ENCODE data around the gene ACBD6.

ACBD6 gene

DNA sequence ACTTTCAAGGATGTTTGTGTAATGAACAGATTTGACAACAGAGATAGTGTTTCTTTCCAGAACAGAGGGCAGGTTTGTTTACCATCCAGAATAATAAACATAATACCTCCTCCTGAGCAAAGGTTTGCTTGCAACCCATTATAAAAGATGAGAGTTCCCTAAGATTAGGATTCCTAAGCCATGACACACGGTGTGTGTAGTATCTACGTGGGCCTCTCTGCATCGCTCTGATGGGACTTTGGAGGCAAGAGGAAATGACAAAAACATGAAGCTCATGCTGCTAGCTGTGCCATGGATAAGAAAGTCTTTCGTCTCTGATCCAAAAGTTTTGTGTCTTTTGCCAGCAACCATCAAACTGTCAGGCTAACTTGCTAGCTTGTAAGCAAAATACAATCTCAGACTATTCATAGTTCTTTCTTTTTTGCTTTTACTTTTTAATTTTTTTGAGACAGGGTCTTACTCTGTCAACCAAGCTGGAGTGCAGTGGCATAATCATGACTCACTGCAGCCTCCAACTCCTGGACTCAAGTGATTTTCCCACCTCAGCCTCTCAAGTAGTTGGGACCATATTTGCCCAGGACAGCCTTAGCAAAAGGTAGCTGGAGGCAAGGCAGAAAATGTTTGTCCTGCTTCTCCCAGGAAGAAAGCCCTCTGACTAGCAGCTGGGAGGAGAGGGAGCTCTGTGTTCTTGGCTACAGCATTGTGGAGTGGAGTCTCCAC is 191.2 kb downstream of the ACBD6 start:
- no peak for DNase-seq (ENCODE audit: insufficient read length, low spot score)
- no peak for FAIRE-seq

- no peak for DNase-seq (ENCODE audit: insufficient read length, low spot score)
- FAIRE-seq: no peak
Measured at GRCh38 chr1:180310095-180310494, 192.3 kb downstream of the ACBD6 start.

DNA sequence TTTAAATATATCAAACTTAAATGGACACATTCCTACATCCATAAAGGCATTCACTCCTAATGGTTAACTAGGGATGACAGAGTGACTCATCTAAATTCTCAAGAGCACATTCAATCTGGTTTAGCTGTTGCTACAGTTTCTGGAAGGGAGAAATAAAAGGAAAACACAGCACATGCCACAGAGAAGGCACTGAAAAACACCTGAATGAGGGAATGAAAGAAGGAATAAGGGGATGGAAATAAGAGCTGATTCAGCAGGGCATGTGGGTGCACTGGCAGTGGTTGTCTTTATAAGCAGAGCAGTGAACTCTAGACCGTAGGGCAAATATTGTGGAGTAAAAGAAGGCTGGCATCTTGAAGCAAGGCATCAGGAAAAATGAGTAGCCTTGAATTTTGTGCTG is 193.0 kb downstream of the ACBD6 start:
- FAIRE-seq (no peak), DNase-seq (ENCODE audit: insufficient read length, low spot score) (peak; percentile 29)

GRCh38 chr1:180301135-180301742 is 201.1 kb downstream of the ACBD6 start:
- DNase-seq (ENCODE audit: insufficient read length, low spot score) (no peak), FAIRE-seq (no peak)

DNA sequence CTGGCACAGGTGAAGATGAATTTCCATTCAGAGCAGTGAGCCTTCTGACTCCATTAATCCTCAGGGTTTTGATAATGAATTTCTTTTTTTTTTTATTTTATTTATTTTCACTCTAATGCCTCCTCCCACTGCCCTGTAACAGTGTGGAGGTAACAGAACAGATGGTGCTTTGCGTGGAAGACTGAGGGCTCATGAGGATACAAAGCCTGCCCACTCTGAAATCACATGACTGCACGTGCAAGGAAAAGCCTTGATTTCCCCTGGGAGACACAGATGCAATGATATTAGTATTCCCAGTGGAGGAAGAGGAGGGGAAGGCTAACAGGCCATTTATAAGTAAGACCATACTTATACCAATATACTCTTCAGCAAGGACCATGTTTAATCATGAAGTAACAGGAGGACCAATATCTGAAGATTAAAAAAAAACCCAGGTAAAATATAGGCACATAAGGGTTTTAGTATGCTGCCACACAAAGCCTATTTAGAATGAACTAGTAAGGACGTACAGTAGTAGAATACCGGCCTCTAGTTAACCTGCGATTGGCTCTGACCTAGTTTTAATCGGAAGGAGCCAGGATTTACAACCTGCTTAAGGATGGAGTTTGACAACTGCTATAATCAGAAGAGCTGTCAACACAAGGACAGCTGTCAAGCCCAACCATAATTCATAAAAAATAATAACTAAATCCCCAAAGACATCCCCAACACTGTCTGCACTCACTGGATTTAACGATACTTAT is 202.7 kb downstream of the ACBD6 start:
- FAIRE-seq (no peak), DNase-seq (ENCODE audit: insufficient read length, low spot score) (no peak)

- DNase-seq (ENCODE audit: insufficient read length, low spot score) (no peak), FAIRE-seq (no peak)
Measured at GRCh38 chr1:180295999-180296398, 206.4 kb downstream of the ACBD6 start.

DNA sequence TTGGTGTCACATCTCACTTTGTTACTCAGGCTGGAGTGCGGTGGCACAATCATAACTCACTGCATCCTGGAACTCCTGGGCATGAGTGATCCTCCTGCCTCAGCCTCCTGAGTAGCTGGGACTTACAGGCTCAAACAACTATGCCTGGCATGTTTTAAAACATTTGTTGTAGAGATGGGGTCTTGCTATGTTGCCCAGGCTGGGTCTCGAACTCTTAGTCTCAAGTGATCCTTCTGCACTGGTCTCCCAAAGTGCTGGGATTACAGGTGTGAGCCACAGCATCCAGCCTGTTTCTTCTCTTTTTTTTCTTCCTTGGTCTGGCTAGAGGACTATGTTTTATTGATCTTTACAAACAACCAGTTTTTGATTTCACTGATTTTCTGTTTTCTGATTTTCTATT is 207.7 kb downstream of the ACBD6 start:
- DNase-seq (ENCODE audit: insufficient read length, low spot score) (no peak), FAIRE-seq (no peak)

- no peak for FAIRE-seq
- DNase-seq (ENCODE audit: insufficient read length, low spot score): no peak
Measured at GRCh38 chr1:180291004-180291403, 211.4 kb downstream of the ACBD6 start.

DNA sequence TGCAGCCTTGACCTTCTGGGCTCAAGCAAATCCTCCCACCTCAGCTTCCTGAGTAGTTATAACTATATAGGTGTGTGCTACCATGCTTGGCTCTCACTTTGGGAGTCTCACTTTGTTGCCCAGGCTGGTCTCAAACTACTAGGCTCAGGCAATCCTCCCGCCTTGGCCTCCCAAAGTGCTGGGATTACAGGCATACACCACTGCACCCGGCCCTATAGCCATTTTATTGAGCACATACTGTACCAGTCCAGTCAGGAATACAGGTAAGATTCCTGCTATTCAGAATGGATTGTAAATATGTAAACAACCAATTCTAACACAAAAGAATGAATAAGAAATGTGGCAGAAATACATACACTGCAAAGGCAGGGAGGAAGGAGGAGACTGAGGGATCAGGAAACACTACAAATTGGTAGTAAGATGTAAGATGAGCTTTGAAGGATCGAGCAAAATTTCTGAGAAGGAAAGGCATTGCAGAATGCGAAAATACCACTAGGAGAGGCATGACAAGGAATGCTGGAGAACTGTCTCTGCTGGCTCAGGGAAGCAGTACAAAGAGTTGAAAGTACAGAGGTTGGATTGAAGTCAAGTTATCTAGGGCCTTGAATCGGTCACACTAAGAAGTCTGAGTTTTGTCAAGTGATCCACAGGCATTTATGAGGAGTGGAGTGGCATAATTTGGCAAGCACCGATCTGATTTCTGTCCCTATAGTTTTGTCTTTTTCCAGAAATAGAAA is 211.9 kb downstream of the ACBD6 start:
- DNase-seq (ENCODE audit: insufficient read length, low spot score): no peak
- FAIRE-seq: no peak

DNA sequence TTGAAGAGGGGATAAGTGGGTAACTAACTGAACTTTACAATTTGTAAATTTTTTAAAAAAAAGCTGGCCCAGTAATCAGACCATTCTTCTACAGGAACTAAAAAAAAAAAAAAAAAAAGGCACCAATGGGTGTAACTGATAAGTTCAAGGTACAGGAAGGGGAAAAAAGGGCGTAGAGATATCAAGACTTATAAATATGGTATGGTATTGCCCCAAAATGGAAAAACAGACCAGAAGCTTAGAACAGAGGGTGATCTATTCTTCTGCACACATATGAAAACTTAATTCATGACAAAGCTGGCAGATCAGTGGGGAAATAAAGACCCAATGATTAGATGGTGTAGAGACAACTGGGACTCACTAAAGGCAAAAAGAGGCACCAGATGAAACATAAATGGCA is 213.4 kb downstream of the ACBD6 start:
- no peak for FAIRE-seq
- no peak for DNase-seq (ENCODE audit: insufficient read length, low spot score)

DNA sequence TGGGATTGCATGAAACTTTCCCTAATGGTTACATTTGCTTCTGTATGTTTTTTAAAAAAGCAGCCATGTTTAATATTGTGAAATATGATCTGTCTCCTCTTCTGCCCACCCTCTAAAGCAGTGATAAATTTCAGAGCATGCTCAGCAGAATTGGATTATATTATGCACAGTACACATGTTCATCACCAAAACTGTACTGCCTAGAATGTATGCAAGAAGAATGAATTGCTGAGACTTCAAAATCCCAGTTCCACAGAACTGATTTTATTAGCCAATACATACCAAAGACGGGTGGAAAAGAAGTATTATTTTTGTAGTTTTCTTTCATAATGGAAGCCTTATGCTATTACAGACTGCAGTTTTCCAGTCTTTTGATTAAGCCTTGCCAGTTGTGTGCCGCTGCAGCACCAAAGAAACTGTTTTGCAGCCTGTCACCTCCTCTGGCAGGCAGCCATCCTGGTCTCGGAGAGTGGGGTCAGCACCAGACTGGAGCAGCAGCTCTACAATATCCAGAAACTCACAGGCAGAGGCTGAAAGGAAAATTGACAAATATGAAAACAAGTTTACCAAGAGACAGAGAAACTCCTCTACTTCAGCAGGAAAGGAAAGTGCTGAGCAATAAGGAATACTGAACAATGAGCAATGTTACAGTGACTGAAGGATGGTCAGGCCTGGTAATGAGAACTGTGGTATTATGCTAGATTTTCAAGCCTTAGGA is 214.2 kb downstream of the ACBD6 start:
- FAIRE-seq (no peak), DNase-seq (ENCODE audit: insufficient read length, low spot score) (no peak)

DNA sequence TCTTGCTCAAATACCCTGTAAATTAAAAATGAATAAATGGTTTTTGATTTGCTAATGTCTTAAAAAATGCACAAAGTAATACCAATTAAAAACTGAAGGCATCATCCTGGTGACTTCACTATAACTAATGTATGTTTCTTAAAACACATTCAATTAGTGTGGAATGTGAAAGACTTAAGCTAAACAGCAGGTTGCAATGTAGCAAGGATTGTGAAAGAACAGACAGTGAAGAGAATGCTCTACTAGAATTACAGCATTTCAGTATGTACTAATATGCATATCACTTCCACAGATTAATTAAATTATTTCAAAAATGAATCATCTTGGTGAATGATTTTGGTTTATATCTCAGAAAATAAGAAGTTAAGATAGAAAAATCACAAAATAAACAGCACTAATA is 216.0 kb downstream of the ACBD6 start:
- DNase-seq (ENCODE audit: insufficient read length, low spot score): no peak
- FAIRE-seq: no peak

DNA sequence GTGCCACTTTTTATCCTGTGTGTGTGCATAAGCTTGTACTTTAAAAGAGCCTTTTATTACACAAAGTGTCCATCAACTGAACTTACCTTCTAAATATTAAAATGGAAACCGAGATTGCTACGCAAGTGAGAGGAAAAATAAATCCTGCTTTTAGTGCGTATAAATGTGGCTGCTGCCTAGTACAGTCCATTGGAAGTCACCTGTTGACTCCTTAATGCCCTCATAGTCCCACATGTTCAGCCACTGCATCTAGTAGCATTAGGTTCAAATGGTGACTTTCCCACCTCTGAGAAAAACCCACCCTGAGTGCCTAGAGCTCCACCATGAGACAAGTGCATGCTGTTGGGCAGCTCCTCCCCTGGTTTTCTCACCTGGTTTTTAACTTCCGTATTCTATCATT is 219.3 kb downstream of the ACBD6 start:
- no peak for DNase-seq (ENCODE audit: insufficient read length, low spot score)
- no peak for FAIRE-seq

- FAIRE-seq (no peak), DNase-seq (ENCODE audit: insufficient read length, low spot score) (no peak)
Measured at GRCh38 chr1:180282401-180283044, 219.9 kb downstream of the ACBD6 start.

DNA sequence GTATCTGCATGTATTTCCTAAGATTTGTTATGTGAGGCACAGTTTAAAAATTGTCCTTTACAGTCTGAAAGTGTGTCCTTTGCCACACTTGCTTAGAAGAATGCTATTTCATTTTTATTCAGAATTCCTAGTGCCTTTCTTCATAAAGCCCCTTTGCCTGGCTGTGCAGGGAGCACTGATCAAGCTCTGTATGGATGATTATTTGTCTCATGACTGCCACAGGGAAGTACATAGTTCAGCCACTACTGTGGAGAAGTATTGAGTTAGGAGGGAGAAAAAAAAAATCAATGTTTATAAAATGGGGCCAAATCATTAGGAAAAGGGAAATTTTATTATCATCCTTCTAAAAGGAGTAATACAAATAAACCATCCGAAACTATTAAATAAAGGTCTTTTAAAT is 220.9 kb downstream of the ACBD6 start:
- DNase-seq (ENCODE audit: insufficient read length, low spot score) (no peak), FAIRE-seq (no peak)

- DNase-seq (ENCODE audit: insufficient read length, low spot score): no peak
- no peak for FAIRE-seq
Measured at GRCh38 chr1:180280617-180281016, 221.8 kb downstream of the ACBD6 start.

- DNase-seq (ENCODE audit: insufficient read length, low spot score): no peak
- no peak for FAIRE-seq
Measured at GRCh38 chr1:180279651-180280050, 222.7 kb downstream of the ACBD6 start.

DNA sequence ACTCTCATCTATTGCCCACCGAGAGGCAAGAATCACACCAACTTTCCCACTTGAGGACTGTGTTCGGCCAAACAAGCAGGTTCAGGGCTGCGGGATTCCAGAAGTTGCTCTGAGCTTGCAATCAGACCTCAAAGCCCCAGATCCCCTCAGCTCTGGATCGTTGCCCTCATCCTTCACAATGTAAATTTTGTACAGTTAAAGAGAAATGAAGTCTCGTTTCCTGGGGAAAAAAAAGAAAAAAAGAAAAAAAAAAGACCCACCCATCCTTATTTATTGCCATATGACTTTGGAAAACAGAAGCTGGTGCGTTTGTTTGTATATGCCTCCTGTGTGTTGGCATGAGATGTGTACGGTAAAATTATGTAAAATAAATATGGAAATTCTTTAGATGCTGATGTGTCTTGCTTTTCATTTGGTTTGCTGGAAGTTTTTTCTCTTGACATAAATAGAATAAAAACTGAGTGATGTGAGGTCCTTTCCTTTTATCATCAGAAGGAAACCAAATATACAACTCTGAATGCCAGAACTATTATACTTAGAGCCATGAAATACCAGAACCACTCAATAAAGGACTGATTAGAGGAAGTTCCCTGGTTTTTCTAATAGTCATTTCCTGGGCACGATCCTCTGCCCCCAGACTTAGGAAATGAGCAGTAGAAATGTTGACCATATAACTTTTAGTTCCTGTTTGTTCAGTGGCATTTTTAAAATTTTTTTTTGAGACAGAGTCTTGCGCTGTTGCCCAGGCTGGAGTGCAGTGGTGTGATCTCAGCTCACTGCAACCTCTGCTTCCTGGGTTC is 223.6 kb downstream of the ACBD6 start:
- FAIRE-seq: no peak

DNA sequence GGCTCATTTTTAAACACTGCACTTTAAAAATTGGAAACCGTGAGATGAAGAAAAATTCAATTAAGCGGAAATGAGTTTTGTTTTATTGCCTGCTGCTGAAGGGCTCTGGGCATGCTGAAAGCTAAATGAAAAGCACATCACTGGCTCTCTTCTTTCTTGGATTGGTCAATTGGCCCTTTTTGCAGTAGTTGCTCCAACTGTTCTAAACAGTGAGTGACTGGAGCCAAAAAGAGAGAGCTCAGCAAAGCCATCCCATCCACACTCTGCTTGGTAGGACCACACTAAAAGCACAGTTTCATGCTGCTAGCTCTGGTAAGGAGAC is 224.2 kb downstream of the ACBD6 start:
- FAIRE-seq (no peak), DNase-seq (ENCODE audit: insufficient read length, low spot score) (no peak)

More for the DNA sequence above, 223.6 kb downstream of the ACBD6 start:
- no peak for DNase-seq (ENCODE audit: insufficient read length, low spot score)

Measured in HTR-8/SVneo (cell line).